GM12878 (cell line): ENCODE measurements around the gene COMMD7. TPM values are rescaled to one million over a fixed set of nuclear protein-coding genes. Genes with fewer than 3 reads are reported as not detected.
A peak's percentile ranks its signal among the peaks of the same experiment; 100 is the strongest.

Experiments used
- ATAC-seq: fragments of 200-7000 bp; cut with Tn5 transposase; 3 replicates; pipeline ENCODE4 v1.9.1; 2020; ENCODE audit warnings: mild to moderate bottlenecking, moderate library complexity
- BruUV-seq: library from RNA; stranded (reverse); fragments of 400-500 nt; replicated peaks from 2 replicates; lab custom pipeline; 2021; lab: Mats Ljungman, UMichigan
- CTCF ChIA-PET: fragments of 300-600 bp; sonication (Branson Sonifier 250); formaldehyde crosslinking; extraction: SDS; loops from one replicate; lab custom pipeline; 2021; ENCODE audit warnings: inconsistent platforms; lab: Yijun Ruan, JAX
- POLR2A ChIA-PET: fragments of 350-600 bp; formaldehyde crosslinking; extraction: SDS; loops from one replicate; lab custom pipeline; 2021; ENCODE audit warnings: inconsistent platforms; lab: Charles Lee
- RAD21 ChIA-PET: fragments of 300-600 bp; sonication (Branson Sonifier 250); formaldehyde crosslinking; loops from one replicate; lab custom pipeline; 2023; ENCODE audit warnings: antibody characterized with exemption; ENCODE audit not compliant: unreplicated experiment; lab: Charles Lee
- SMC1A ChIA-PET: fragments of 300-600 bp; sonication (Branson Sonifier 250); formaldehyde crosslinking; loops from one replicate; lab custom pipeline; 2023; ENCODE audit not compliant: unreplicated experiment, uncharacterized antibody; lab: Charles Lee
- DNase-seq: peaks from one replicate; pipeline ENCODE4 v3.0.0-alpha.2; 2011; ENCODE audit warnings: low read depth, low spot score
- FAIRE-seq: peaks from 3 replicates; lab custom pipeline; 2011; peaks lifted over from hg19 to GRCh38; lab: Jason Lieb, UNC
- H2AFZ ChIP-seq: 2 replicates; pipeline ENCODE4 v1.6.0; 2011; ENCODE audit warnings: low read depth, low read length, control low read depth; ENCODE audit not compliant: control insufficient read depth
- H3K27ac ChIP-seq: 2 replicates; pipeline ENCODE4 v1.5.1; 2011; ENCODE audit warnings: control low read depth; ENCODE audit not compliant: control insufficient read depth, insufficient read depth
- H3K27me3 ChIP-seq, 2 experiments: replicated peaks in 1 of 2; 2 replicates each; pipeline versions ENCODE4 v1.6.0 to v1.6.1; 2011; ENCODE audit warnings: low read length in 1 of 2; ENCODE audit not compliant: control insufficient read depth in 2 of 2, insufficient read depth in 2 of 2
- H3K36me3 ChIP-seq, 2 experiments: 2 replicates each; pipeline ENCODE4 v1.5.1; 2011; ENCODE audit warnings: low read length in 1 of 2; ENCODE audit not compliant: control insufficient read depth in 2 of 2, insufficient read depth in 2 of 2
- H3K4me1 ChIP-seq: 2 replicates; pipeline ENCODE4 v1.6.1; 2011; ENCODE audit warnings: mild to moderate bottlenecking, low read length, moderate library complexity, mixed read lengths; ENCODE audit not compliant: control insufficient read depth, insufficient read depth
- H3K4me2 ChIP-seq: 2 replicates; pipeline ENCODE4 v1.6.0; 2011; ENCODE audit warnings: control low read depth; ENCODE audit not compliant: control insufficient read depth, insufficient read depth
- H3K4me3 ChIP-seq: fragments of 200-600 bp; sonication (generic); 2 replicates; pipeline ENCODE4 v1.5.1; 2016
- H3K79me2 ChIP-seq: 2 replicates; pipeline ENCODE4 v1.6.0; 2011; ENCODE audit warnings: low read length; ENCODE audit not compliant: control insufficient read depth, insufficient read depth
- H3K9ac ChIP-seq: 2 replicates; pipeline ENCODE4 v1.8.0; 2011; ENCODE audit warnings: low read length, control low read depth, mixed read lengths; ENCODE audit not compliant: control insufficient read depth, insufficient read depth
- H3K9me3 ChIP-seq: replicated peaks from 3 replicates; pipeline ENCODE4 v1.5.1; 2011; ENCODE audit warnings: mild to moderate bottlenecking, low read length; ENCODE audit not compliant: control insufficient read depth, insufficient read depth
- H4K20me1 ChIP-seq: 2 replicates; pipeline ENCODE4 v1.6.0; 2011; ENCODE audit not compliant: control insufficient read depth, insufficient read depth
- ATF2 ChIP-seq: IDR thresholded peaks from 2 replicates; pipeline ENCODE4 v1.6.1; 2012; ENCODE audit warnings: low read length, inconsistent platforms
- CBFB ChIP-seq: IDR thresholded peaks from 2 replicates; pipeline ENCODE4 v1.6.1; 2016; ENCODE audit warnings: antibody characterized with exemption, low read depth
- CREM ChIP-seq: IDR thresholded peaks from 2 replicates; pipeline ENCODE4 v1.6.1; 2014; ENCODE audit warnings: antibody characterized with exemption, low read depth
- E2F4 ChIP-seq: IDR thresholded peaks from 2 replicates; pipeline ENCODE4 v1.6.1; 2012; ENCODE audit warnings: low read depth, low read length, improper control_type of control experiment
- EP300 ChIP-seq, 2 experiments: fragments of 150-350 bp in 1 of 2; IDR thresholded peaks; 2 replicates each; pipeline ENCODE4 v1.6.1; 2011 to 2012; ENCODE audit warnings: low read depth in 2 of 2, low read length in 2 of 2, borderline replicate concordance in 1 of 2, improper control_type of control experiment in 1 of 2, inconsistent platforms in 1 of 2; ENCODE audit not compliant: control insufficient read depth in 1 of 2
- ETV6 ChIP-seq, 2 experiments: fragments of 450-650 bp in 1 of 2; IDR thresholded peaks in 1 of 2; conservative IDR thresholded peaks in 1 of 2; 2 replicates each; pipeline ENCODE4 v1.6.1; 2014; ENCODE audit warnings: antibody characterized with exemption in 1 of 2, borderline replicate concordance in 1 of 2, low read depth in 1 of 2, mild to moderate bottlenecking in 1 of 2, moderate library complexity in 1 of 2
- HDAC2 ChIP-seq: fragments of 200-600 bp; sonication (generic); IDR thresholded peaks from 2 replicates; pipeline ENCODE4 v1.6.1; 2017
- MTA2 ChIP-seq: fragments of 450-650 bp; IDR thresholded peaks from 2 replicates; pipeline ENCODE4 v1.6.1; 2016; ENCODE audit warnings: low read depth, mild to moderate bottlenecking, moderate library complexity
- PAX5 ChIP-seq: IDR thresholded peaks from 2 replicates; pipeline ENCODE4 v1.6.1; 2011; ENCODE audit warnings: low read depth, low read length, borderline replicate concordance
- POU2F2 ChIP-seq: IDR thresholded peaks from 3 replicates; pipeline ENCODE4 v1.6.1; 2011; ENCODE audit warnings: low read depth, mild to moderate bottlenecking, low read length, borderline replicate concordance
- RUNX3 ChIP-seq: IDR thresholded peaks from 2 replicates; pipeline ENCODE4 v1.6.1; 2012; ENCODE audit warnings: low read length, inconsistent platforms
- TCF12 ChIP-seq: IDR thresholded peaks from 2 replicates; pipeline ENCODE4 v1.6.1; 2011; ENCODE audit warnings: low read depth, mild to moderate bottlenecking, low read length
- USF2 ChIP-seq: IDR thresholded peaks from 2 replicates; pipeline ENCODE4 v1.6.1; 2011; ENCODE audit warnings: low read depth, low read length, improper control_type of control experiment, borderline replicate concordance
- YY1 ChIP-seq: IDR thresholded peaks from 2 replicates; pipeline ENCODE4 v1.6.1; 2011; ENCODE audit warnings: low read depth, mild to moderate bottlenecking, low read length
- ZNF622 ChIP-seq: fragments of 450-650 bp; IDR thresholded peaks from 2 replicates; pipeline ENCODE4 v1.6.1; 2017; ENCODE audit warnings: mild to moderate bottlenecking, inconsistent platforms
- WGBS: methylation state at CpG from one replicate; pipeline ENCODE4 v1.1.6; 2016; ENCODE audit warnings: low lambda C conversion rate; ENCODE audit not compliant: insufficient replicate concordance, insufficient coverage; ENCODE audit errors: missing lambda C conversion rate; 5-methylcytosine and 5-hydroxymethylcytosine counted together
- in situ Hi-C: fragments of 300-500 bp; cut with MboI; formaldehyde crosslinking; loops from 9 replicates; pipeline ENCODE4 v1.14.3; 2018; ENCODE audit warnings: mixed read lengths
- intact Hi-C: fragments of 100-400 bp; cut with micrococcal nuclease; formaldehyde crosslinking; loops from one replicate; pipeline ENCODE4 v1.14.2; 2022; ENCODE audit not compliant: unreplicated experiment
- polyA plus RNA-seq, 11 experiments: library from polyadenylated mRNA; depleted of rRNA in 4 of 11; unstranded in 6 of 11; stranded (reverse) in 5 of 11; fragments of >200 nt; fragmentation: Nextera tagmentation in 4 of 11; fragmentation: Illumina TruSeq in 1 of 11; extraction: Ambion mirVana in 4 of 11; extraction: Trizol in 1 of 11; gene quantifications; 1 replicate in 1 of 11; 2 replicates in 10 of 11; pipeline versions ENCODE4 v1.2.1 to v1.2.3, GENCODE V29; 2011 to 2016; ENCODE audit warnings: inconsistent platforms in 2 of 11, missing spikeins in 2 of 11, low read depth in 1 of 11
- total RNA-seq, 4 experiments: library from RNA; depleted of rRNA in 3 of 4; stranded (reverse); fragments of >200 nt in 3 of 4; fragmentation: Illumina TruSeq in 1 of 4; extraction: Trizol in 1 of 4; gene quantifications; 2 replicates each; pipeline versions ENCODE4 v1.2.1 to v1.2.3, GENCODE V29; 2013 to 2021
- TF ChIP-seq, protein P1 (sequence below): fragments of 450-650 bp; IDR thresholded peaks from 2 replicates; pipeline ENCODE4 v1.6.1; 2017; ENCODE audit warnings: antibody characterized with exemption, mild to moderate bottlenecking, moderate library complexity

The COMMD7 gene
- total and polyA plus RNA-seq, 10 of the 15 experiments (the other 5 are each of a cell fraction or from before 2014, with no cell fraction given), result 9.1 to 61.0 (median 27.7) TPM

GRCh38 chr20:32670773-32671455, 72.4 kb downstream of the COMMD7 start (continued):
- TF ChIP-seq TCF12 (0 out of 2 replicates have a peak, but pooled peaks have one; percentile 63), CBFB (0 out of 2 replicates have a peak, but pooled peaks have one; percentile 19), CREM (no peak), ZNF622 (no peak), RUNX3 (peak; percentile 92), YY1 (0 out of 2 replicates have a peak, but pooled peaks have one; percentile 19), POU2F2 (peak; percentile 93), MTA2 (peak; percentile 14; the same call in 1 of the 2 replicates), EP300 (IDR thresholded peaks at IDR 0.05; ENCODE audit: borderline replicate concordance in 1 of 2, control insufficient read depth in 1 of 2, low read depth in 2 of 2, low read length in 2 of 2) (peak in 1 of 2 experiments; percentile 71; a peak in 2 of 4 replicates), PAX5 (no peak), ATF2 (peak; percentile 48; the same call in 1 of the 2 replicates)

DNA sequence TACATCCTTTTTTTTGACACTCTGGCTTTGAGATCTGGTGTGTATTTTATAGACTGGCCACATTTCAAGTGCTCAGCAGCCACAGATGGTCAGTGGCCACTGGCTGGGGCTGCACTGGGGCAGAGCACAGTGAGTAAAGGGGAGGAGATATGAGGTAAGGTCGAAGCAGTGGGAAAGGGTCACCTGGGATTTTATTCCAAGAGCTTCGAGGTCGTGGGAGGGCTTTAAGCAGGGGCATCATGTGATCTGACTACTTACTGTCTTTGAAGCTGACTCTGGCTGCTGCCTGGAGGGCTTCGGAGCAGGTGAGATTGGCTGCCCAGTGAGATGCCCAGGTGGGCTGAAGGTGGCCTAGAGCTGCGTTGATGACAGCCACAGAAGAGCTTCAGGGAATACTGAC, 76.2 kb downstream of the COMMD7 start:
- no peak overlapping the region for H3K4me2 ChIP-seq

More for the DNA sequence above, 76.2 kb downstream of the COMMD7 start:
- RAD21 ChIA-PET, result interaction anchor here (0.5 to 0.8 kb wide), 2 partner anchors 16 to 40 kb away, joined by 3 read pairs; no protein-coding TSS in a partner anchor
- Histone ChIP-seq H3K27me3 (no peaks in the 10 kb centered on the region), H2AFZ (no peak overlapping the region), H3K9ac (no peak overlapping the region), H3K4me1 (peaks cover 21% of the 10 kb centered on the region), H4K20me1 (no peaks in the 10 kb centered on the region), H3K36me3 (no peaks in the 10 kb centered on the region), H3K27ac (no peak overlapping the region), H3K79me2 (no peaks in the 10 kb centered on the region), H3K4me3 (no peak overlapping the region), H3K9me3 (no peaks in the 10 kb centered on the region)
- DNase-seq (no peak), FAIRE-seq (no peak), ATAC-seq (no peak)
- POLR2A ChIA-PET, result interaction anchor here (0.5 kb wide), 1 partner anchor 167 kb away, joined by 10 read pairs; no protein-coding TSS in a partner anchor
- WGBS, result 20% methylated on average over 5 of the region's 5 CpGs
- SMC1A ChIA-PET, result interaction anchor here (0.8 kb wide), 1 partner anchor 132 kb away, joined by 5 read pairs; no protein-coding TSS in a partner anchor
- CTCF ChIA-PET, result interaction anchor here (3.0 kb wide), 1 partner anchor 112 kb away, joined by 17 read pairs; no protein-coding TSS in a partner anchor
- TF ChIP-seq, protein P1, sequence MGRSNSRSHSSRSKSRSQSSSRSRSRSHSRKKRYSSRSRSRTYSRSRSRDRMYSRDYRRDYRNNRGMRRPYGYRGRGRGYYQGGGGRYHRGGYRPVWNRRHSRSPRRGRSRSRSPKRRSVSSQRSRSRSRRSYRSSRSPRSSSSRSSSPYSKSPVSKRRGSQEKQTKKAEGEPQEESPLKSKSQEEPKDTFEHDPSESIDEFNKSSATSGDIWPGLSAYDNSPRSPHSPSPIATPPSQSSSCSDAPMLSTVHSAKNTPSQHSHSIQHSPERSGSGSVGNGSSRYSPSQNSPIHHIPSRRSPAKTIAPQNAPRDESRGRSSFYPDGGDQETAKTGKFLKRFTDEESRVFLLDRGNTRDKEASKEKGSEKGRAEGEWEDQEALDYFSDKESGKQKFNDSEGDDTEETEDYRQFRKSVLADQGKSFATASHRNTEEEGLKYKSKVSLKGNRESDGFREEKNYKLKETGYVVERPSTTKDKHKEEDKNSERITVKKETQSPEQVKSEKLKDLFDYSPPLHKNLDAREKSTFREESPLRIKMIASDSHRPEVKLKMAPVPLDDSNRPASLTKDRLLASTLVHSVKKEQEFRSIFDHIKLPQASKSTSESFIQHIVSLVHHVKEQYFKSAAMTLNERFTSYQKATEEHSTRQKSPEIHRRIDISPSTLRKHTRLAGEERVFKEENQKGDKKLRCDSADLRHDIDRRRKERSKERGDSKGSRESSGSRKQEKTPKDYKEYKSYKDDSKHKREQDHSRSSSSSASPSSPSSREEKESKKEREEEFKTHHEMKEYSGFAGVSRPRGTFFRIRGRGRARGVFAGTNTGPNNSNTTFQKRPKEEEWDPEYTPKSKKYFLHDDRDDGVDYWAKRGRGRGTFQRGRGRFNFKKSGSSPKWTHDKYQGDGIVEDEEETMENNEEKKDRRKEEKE, result no peak
- no peak for TF ChIP-seq USF2
- no peak for TF ChIP-seq HDAC2
- TF ChIP-seq ZNF622, result no peak
- no peak for TF ChIP-seq E2F4
- no peak for TF ChIP-seq ETV6 (conservative IDR thresholded peaks at IDR 0.05 in 1 of 2, IDR thresholded peaks at IDR 0.05 in 1 of 2; ENCODE audit: borderline replicate concordance in 1 of 2, low read depth in 1 of 2)
- no TSS peak for BruUV-seq
- in situ Hi-C loops, result no loop called here
- intact Hi-C loops, result no loop called here
